Astrocyte of the spinal cord (primary cell): ENCODE data around the gene ANKRD23.

Experiments
- DNase-seq: peaks from one replicate; pipeline ENCODE4 v3.0.0; 2011; ENCODE audit warnings: low read depth, low spot score
- H3K4me3 ChIP-seq: 2 replicates; pipeline ENCODE4 v1.5.1; 2011; ENCODE audit warnings: low read depth, mild to moderate bottlenecking, low read length, moderate library complexity
- CTCF ChIP-seq: IDR thresholded peaks from 2 replicates; pipeline ENCODE4 v1.5.1; 2012; ENCODE audit warnings: low read depth, mild to moderate bottlenecking, low read length, inconsistent platforms
- in situ Hi-C: cut with HindIII; loops from 2 replicates; pipeline ENCODE4 v1.10.0; 2017; ENCODE audit warnings: low sequenced_read_pairs

The ANKRD23 gene

DNA sequence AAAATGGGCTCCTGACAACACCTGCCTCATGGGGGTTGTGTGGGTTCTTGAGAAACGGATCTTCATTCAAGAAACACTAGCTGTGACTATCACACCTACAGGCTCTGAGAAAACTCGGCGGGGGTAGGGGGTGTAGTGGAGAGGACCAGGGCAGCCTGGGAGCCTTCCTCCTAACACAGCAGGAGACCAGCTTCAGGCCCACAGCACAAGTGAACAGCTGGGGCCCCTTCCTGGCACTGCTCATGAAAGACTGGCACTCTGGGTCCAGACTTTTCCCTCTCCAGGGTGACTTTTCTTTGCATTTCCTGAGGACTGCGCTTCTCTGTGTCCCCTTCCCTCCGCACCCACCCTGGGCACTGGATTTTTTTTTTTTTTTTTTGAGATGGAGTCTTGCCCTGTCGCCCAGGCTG is 33.2 kb upstream of the ANKRD23 start:
- DNase-seq: no peak
- no peak overlapping the region for H3K4me3 ChIP-seq
- in situ Hi-C loops: no loop called here
- TF ChIP-seq CTCF: no peak

DNA sequence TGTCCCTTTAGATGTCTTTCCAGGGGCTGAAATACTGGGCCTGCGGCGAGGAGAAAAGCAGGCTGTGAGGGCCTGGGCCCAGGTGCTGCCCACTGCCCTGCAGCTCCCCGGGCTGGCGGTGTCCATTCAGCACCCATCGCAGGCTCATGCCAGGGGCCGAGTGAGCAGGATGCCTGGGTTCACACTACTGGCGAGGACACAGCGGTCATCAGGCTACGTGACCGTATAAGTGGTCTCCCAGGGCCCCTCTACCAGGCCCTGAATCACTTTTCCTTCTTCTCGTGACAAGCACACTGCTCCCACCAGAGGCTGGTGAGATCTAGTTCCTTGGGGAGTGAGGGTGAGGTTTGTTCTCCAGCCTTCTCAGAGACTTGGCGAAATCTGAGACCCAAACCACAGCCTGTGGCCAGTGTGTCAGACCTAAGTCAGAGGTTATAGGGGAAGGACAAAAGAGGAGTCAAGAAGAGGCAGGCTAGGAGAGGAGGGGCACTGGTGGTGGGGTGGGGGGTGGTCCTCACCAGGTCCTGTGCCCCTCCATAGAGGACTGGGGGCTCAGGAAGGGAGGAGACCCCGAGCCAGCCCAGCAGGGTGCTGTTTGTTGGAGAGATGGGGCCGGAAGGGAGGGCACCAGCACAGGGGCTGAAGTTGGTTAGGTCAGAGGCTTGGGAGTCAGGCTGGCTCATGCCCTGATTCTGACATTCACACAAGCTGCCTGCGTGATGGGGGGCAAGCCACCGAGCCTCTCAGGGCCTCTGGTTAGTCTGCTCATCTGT is 32.6 kb upstream of the ANKRD23 start:
- no peak for TF ChIP-seq CTCF
- in situ Hi-C loops: no loop called here
- DNase-seq: peak; percentile 48
- H3K4me3 ChIP-seq: no peak overlapping the region

GRCh38 chr2:96875498-96876268 is 31.9 kb upstream of the ANKRD23 start:
- TF ChIP-seq CTCF: no peak
- DNase-seq: no peak
- in situ Hi-C loops: no loop called here
- no peak overlapping the region for H3K4me3 ChIP-seq

DNA sequence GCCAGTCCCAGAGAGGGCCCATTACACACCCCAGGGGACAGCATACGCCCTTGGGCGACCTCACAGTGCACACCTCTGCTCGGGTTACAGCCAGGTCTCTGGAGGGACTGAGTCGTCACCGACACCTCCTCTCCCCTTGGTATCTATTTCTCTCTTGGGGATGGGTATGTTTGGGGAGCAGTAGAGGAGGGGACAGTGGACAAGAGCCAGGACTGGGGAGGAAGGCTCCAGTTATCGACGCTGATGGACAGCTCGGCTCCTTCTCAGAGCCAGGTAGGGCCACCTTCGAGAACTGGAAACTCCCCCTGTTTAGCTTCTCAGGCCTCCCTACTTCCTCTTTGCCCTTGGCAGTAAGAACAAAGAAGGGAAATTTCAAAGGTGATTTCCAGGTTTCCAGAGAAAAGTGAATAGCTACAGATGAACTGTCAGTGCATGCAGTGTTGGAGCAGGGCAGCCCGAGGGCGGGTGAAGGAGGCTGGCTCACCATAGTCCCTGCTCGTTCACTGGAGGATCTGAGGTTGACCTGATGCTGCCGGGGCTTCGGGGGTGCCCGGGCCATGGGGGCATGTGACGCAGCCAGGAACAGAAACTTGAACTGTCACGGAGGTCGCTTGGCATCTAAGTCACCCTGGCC is 30.5 kb upstream of the ANKRD23 start:
- in situ Hi-C loops: no loop called here
- H3K4me3 ChIP-seq: no peak overlapping the region
- DNase-seq: no peak
- no peak for TF ChIP-seq CTCF

DNA sequence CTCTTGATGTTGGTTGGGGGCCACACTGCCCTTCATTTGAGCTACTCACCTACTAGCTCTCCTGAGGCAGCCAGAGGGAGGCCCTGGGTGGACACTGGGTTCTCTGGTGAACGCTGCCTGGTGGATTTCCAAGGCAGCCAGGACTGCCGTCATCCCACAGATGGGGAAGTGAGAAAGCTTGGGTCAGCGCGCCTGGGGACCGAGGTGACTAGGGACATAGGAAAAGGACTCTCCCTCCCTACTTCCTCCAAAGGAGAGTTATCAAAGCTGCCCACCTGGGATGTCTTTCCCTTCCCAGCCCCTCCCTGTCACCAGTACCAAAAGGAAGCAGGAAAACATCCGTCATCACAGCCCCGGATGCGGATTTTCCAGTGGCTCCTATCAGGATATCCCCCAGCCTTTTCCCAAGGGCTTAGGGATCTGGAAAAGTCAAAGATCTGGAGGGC is 29.9 kb upstream of the ANKRD23 start:
- DNase-seq: no peak
- in situ Hi-C loops: no loop called here
- no peak for TF ChIP-seq CTCF
- H3K4me3 ChIP-seq: no peak overlapping the region

- no peak for TF ChIP-seq CTCF
- H3K4me3 ChIP-seq: no peak overlapping the region
- no peak for DNase-seq
- in situ Hi-C loops: no loop called here
These were observed 28.9 kb upstream of the ANKRD23 start for GRCh38 chr2:96872591-96873349.
